ENCODE data around the gene EHMT1.

- no peak for TF ChIP-seq SREBF2 (IDR thresholded peaks at IDR 0.05; ENCODE audit: low read length)
- TF ChIP-seq CTCF (IDR thresholded peaks at IDR 0.05 in 2 of 3, conservative IDR thresholded peaks at IDR 0.05 in 1 of 3; ENCODE audit: control insufficient read depth in 2 of 3, extremely low read depth in 1 of 3, insufficient read depth in 1 of 3, low read depth in 3 of 3, low read length in 3 of 3): no peak
- TF ChIP-seq RELB (IDR thresholded peaks at IDR 0.05; ENCODE audit: low read depth): no peak
- TF ChIP-seq YY1 (IDR thresholded peaks at IDR 0.05; ENCODE audit: low read depth, low read length): no peak
- TF ChIP-seq SP1 (IDR thresholded peaks at IDR 0.05; ENCODE audit: low read depth, low read length): no peak
- no peak for TF ChIP-seq FOXK2 (IDR thresholded peaks at IDR 0.05)
- no peak for TF ChIP-seq SIN3A (IDR thresholded peaks at IDR 0.05; ENCODE audit: low read depth, low read length)
- no peak for TF ChIP-seq KDM1A (IDR thresholded peaks at IDR 0.05; ENCODE audit: borderline replicate concordance)
- no peak for TF ChIP-seq BRCA1 (IDR thresholded peaks at IDR 0.05; ENCODE audit: low read depth, low read length)
- no peak for TF ChIP-seq POLR2A (IDR thresholded peaks at IDR 0.05; ENCODE audit: low read depth, low read length)
Observed at GRCh38 chr9:137612741-137613142, 6.1 kb upstream of the EHMT1 start.

Data from GM12878 (cell line).